Endometrial microvascular endothelial cells (primary cell): ENCODE results near the gene ABHD12. TPM values are rescaled to one million over a fixed set of nuclear protein-coding genes. Genes with fewer than 3 reads are reported as not detected.
"Not testable (repeated sequence)": the region's sequence is repeated elsewhere in the genome, so short reads cannot be mapped to it uniquely, and the experiment has no call there.

Experiments used
- in situ Hi-C: cut with HindIII; loops from 2 replicates; pipeline ENCODE4 v1.10.0; 2017; ENCODE audit warnings: low sequenced_read_pairs, low pct_unique_long_range_greater_than_20kb; ENCODE audit errors: inconsistent ontology term
- total RNA-seq: library from RNA; depleted of rRNA; stranded (reverse); fragments of >200 nt; gene quantifications from one replicate; pipeline ENCODE4 v1.2.3, GENCODE V29; 2015; ENCODE audit errors: inconsistent ontology term

Gene ABHD12
- total RNA-seq: 26.9 TPM

DNA sequence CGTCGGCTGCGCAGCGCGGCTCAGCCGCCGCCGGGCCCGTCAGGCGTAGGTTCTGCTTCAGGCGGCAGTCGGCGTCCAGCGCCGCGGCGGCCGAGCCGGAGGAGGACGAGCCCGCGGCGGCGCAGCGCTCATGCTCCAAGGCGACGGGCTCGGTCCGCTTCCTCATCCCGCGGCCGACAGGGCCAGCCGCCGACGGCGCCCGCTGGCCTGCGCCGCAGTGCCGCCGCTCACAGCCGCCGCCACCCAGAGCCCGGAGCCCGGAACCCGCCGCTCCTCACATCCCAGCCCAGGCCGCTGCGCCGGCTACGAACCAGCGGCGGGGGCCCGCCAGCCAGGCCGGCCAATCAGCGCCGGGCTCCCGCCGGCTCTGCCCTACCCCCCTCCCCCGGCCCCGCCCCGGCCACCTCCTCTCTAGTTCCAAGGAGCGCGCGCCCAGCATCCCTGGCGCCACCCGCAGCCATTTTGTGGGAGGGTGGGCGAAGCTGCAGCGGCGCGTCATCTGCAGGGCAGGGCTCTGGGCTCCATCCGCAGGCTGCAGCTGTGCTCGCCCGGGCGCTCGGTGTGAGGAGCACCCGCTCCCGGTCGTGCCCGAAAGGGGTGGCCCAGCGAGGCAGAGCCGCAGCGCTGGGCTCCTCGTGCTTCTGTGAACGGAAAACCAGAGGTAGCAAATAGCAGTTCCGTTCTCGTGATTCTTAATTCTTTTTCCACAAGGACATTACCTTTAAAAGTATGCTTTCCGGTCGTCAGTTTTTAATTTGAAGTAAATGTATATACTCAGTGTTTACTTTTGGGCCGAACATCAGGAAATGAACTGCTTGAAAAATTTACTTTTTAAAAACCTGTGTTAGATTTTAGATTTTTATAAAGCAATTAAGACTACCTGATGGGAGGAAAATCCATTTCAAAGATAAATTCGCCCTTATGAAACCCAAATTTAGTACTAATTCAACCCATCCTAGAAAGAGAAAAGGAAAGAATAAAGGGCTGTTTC is at the start of gene ABHD12:
TSS of gene ABHD12 (minus strand) at position 298 of the 991 bp plus-strand sequence. CDS start at position 166, 132 bp downstream.
- in situ Hi-C loops: no loop called here

DNA sequence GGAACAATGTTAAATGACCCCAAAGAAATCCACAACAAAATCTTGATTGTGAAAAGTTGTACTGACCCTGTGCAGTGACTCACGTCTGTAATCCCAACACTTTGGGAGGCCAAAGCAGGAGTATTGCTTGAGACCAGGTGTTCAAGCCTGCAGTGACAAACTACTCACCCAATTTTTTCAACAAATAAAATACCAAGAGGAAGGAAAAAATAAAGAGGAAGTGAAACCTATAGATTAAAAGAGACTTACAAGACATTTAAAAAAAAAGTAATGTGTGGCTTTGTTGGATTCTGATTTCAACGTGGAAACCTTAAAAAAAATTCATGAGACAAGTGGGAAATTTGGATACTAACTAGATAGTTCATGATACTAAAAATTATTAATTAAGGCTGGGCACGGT is 48.7 kb upstream of the ABHD12 start:
- in situ Hi-C loops: no loop called here

DNA sequence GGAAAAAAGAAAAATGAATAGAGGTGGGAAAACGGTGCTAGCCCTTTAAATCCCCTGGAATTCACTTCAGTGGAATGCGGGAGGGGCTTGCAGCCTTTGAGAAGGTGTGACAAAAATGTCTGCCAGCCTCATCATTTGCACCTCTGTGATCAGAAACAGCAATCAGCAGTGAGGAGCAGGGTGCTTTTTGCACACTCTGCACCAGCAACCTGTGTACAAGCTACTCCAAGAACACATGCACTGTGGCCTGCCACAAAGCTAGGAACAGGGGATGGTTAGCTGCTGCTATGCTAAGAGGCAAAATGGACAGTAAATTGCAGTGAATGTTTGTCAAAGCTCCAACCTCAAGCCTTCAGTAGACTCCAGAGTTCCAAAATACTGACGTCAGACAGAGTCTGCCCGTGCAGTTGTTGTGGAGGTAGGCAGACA is 46.5 kb upstream of the ABHD12 start:
- in situ Hi-C loops: no loop called here

DNA sequence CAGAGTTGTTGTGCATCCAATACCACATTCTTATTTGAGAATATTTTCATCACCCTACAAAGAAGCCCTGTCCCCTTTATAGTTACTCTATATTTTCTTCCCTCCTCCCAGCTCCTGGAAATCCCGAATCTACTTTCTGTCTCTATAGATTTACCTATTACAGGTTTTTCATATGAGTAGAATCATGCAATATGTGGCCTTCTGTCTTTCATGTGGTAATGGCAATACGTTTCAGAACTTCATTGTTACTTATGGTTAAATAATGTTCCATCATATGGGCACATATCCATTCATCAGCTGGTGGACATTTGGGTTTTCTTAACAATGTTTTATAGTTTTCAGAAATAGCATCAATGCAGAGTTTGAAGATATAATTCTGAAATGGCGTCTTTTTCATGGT is 33.9 kb upstream of the ABHD12 start:
- in situ Hi-C loops: no loop called here

DNA sequence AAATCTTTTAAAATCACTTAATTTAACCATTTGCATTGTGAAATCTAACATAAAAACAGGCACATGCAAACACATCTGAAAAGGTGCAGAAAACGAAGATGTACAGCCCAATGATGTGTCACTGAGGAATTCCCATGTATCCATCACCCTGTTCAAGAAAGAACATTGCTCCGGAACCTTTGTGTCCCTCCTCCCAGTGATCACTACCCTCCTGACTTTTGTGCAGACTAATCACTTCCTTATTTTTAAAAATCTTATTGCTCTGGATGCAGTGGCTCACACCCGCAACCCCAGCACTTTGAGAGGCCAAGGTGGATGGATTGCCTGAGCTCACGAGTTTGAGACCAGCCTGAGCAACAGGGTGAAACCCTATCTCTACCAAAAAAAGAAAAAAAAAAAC is 31.4 kb upstream of the ABHD12 start:
- in situ Hi-C loops: no loop called here

DNA sequence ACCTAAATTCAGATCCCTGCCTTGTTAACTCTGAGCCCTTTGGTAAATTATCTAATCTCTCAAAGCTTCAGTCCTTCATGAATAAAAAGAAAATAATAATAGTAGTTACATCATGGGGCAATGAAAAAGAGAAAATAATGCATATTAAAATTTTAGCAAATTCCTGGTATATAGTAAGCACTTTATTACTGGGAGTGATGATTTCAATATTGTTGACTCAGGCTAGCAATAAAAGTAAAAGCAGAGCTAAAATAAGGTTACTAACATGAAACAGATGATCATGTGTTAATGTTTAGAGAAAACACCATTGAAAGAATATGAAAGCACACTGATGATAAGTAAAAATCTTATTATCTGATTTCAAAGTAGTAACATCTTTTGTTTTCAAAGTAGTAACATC is 30.5 kb upstream of the ABHD12 start:
- in situ Hi-C loops: no loop called here

DNA sequence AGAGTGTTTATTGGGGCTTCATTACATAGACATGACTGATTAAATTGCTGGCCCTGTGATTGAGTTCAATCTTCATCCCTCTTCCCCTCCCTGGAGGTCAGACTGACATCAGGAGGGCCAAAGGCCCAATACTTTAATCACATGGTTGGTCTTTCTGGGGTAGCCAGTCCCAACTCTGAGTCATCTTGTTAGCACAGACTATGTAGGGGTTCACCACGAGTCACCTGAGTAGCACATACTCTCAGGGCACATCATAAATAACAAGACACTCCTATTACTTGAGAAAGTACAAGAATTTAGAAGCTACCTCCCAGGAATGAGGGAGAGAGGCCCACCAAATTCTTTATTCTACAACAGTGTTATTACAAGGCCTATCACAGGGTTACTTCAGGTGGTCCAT is 28.1 kb upstream of the ABHD12 start:
- in situ Hi-C loops: no loop called here

DNA sequence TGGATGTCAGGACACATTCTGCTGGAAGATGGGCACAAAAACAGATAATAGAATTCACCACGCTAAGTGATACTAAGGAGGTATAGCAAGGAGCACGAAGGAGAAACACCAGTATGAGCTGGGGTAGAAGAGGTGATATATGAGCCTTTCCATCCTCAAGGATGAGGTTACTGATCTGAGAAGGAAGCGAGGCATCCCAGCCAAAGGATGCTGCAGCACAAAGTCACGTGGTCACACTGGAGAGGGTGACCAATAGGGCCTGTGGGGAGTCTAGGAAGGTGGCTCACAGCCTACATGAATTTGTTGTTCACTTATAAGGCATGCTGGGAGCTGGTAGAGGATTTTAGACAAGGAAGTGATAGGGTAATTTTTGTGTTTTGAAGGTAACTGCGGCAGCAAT is 18.3 kb upstream of the ABHD12 start:
- in situ Hi-C loops: no loop called here

DNA sequence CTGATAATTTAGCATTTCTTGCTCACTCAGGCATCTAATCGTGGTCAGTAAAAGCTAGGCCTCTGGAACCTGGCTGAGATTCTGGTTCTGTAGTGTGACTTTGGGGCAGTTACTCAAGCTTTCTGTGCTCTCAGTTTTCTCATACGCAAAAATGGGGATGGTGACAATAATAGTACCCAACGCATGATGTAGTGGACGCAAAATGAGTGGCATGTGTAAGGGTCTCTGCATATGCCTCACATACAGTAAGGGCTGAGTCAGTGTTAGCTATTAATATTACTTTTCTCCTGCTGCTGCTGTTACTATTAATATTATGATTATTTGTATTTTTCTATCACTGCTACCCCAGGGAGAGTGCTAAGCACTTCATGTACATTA is 17.5 kb upstream of the ABHD12 start:
- in situ Hi-C loops: no loop called here

DNA sequence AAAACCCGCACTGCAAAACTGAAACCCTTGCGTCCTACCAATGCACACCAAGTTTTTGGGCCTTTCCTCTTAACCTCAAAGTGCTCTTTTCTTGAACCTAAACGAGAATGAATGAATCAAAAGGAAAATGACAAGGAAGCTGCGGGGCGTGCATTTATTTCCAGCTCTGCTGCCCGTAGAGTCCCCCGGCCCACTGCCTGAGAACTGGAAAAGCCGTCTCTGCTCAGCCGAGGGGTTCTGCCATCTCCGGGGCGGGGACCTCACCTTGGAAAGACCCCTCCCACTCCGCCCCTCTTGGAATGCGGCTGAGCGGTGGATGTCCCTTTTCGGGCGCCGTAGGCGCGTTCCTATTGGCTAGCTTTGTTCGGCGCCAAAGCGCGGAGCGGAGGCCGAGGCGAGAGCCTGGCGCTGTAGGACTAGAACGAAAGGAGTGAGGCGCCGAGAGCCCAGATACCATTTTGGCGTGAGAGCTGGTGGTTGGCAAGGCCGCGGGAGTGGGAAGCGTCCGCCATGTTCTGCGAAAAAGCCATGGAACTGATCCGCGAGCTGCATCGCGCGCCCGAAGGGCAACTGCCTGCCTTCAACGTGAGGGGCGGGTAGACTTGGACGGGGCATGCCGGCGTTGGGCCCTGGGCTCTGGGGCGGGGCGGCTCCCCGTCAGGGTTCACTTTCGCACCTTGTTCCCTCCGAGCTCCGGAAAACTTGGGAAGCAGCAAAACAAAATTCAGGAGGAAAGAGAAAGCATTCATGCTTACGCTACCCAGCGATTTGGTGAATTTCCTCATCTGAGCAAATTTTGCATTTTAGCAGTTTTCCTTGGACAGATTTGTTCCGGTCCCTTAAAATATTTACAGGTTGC is 16.9 kb upstream of the ABHD12 start, which contains the start of gene GINS1:
TSS of gene GINS1 (plus strand) at position 363 of the 859 bp plus-strand sequence. CDS start at position 511, 148 bp downstream.
- in situ Hi-C loops: no loop called here

DNA sequence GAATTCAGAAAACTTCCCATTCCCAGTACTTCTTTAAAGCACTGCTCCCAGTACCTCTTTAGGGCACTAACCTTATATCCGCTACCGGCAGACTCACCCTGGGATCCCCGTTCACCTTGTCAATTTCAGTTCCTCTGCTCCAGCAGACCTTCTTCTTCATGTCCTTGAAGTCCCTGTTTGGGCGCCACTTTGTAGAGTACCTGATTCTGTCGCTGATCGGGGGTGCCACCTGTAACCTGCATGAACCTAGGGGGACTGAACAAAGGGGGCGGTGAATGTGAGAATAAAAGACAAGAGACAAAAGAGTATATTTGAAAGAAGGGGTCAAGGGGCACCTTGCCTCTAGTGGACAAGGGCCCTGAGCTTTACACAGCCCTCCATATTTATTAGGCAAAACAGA is 11.9 kb upstream of the ABHD12 start:
- in situ Hi-C loops: no loop called here

DNA sequence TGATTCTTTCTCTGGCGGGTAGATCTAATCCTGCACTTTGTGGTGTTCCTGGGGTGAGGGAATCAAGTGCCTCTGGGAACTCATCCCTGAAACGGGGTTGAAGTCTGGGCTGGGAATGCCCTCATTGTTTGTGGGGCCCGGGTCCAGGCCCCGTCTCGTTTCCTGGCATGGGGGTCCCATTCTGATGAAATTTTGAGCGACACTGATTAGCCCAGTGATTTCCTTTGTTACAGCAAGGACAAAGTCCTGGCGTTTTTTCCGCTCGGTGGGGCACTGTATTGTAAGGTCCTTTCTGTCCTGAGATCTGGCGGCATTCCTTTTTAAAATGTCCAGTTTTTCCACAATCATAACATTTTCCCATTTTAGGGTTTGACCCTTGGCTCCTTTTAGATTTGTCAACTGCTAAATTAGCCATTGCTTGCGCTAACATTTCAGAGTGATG is 9.7 kb upstream of the ABHD12 start:
- in situ Hi-C loops: not testable (repeated sequence)

DNA sequence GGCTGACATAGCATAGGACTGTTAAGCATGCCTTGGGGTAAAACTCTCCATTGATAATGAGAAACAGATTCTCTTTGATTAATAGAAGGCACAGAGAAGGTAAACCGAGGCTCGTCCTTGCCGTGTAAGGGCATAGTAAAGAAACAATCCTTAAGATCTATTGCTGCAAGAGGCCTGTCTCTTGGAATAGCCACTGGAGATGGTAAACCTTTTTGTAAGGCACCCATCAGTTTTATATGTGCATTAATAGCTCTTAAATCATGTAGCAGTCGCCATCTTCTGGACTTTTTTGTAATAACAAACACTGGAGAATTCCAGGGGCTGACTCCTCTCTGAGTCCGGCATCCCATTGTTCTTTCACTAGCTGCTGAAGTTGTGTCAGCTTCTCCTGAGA is 8.4 kb upstream of the ABHD12 start:
- in situ Hi-C loops: no loop called here

DNA sequence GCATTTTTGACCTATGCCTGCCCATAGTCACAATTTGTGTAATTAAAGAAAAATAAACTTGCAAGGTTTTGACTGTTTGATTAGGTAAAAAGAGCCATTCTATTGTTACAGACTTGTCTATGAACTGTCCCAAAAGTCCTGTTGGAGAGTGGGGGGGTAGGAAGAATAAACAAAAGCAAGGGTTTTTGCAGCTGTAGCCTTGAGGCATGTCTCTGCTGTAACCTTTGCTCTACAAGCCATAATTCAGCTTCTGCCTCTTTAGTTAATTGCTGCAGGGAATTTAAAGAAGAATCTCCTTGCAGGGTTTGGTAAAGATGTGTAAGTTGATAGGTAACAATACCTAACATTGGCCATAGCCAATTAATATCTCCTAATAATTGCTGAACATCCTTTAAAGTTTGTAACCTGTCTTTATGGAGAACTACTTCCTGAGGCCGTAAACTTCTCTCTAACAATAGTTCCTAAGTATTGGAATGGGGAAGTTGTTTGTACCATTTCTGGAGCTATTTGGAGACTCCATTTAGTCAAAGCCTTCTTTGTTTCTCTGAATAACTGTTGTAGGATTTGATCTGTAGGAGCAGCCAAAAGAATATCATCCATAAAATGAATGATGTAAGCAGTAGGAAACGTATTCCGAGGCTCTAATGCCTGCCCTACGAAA is 7.9 kb upstream of the ABHD12 start:
- in situ Hi-C loops: no loop called here

DNA sequence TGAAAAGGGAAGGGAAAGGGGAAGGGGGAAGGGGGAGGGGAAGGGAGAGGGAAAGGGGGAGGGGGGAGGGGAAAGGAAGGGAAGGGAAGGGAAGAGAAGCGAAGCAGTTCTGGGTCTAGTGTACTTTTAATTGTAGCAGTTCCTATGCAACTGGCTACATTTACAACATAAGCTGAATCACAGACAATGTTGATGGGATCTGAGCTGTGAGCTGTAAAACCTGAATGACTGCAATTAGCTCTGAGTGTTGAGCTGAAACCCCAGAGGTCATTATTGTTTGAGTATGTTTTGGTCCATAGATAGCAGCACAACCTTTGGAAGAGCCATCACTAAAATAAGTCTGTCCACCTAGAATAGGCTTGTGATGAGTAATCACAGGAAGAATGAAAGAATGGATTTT is 7.2 kb upstream of the ABHD12 start:
- in situ Hi-C loops: no loop called here

DNA sequence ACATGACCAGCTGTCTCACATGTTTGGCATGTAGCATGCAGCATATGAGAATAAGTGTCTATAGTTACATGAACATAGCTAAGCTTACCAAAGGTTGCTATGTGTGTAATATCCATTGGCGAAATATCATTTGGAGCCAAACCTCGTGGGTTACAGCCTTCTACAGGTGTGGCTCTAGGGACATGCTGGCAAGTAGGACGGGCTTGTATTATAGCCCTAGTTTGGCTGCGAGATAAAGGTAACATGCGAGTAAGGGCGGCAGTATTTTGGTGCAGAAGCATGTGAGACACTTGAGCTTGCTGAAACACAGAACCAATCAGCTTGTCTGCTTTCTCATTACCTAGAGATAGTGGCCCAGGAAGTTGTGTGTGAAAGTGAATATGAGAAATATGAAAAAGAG is 6.5 kb upstream of the ABHD12 start:
- in situ Hi-C loops: no loop called here

DNA sequence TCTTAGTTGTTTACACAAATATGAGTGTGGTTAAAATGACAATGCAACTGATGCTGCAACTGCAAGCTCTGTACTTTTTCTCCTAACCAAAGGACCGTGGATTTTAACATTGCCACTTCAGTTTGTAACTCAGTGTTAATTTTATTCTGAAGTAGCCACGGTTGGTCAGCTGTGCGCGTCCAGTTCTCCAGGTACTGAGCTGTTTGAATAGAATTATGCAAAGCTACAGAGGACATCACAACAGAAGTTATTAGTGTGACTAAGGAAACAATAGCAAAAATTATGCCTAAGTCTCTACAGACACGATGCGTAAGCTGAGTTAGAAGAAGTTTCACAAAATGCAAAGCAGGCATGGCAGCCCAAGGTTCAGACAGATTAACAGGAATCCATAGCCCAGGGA is 4.4 kb upstream of the ABHD12 start:
- in situ Hi-C loops: no loop called here

DNA sequence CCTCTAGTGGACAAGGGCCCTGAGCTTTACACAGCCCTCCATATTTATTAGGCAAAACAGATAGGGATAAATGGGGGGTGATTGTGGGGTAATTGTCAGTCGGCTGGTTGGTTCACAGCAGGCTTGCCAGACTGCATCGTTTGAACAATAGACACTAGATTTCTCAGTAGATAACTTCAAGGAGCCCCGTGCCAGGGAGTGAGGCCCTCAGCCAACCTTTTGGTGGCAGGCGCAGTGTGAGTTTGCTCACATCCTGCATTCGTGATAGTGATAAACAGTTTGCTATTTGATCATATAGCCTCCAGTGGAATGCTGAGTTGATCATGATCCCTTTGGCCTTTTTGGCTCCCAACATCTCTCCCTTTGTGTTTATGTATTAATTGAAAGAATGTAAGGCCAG is 3.6 kb upstream of the ABHD12 start:
- in situ Hi-C loops: no loop called here

DNA sequence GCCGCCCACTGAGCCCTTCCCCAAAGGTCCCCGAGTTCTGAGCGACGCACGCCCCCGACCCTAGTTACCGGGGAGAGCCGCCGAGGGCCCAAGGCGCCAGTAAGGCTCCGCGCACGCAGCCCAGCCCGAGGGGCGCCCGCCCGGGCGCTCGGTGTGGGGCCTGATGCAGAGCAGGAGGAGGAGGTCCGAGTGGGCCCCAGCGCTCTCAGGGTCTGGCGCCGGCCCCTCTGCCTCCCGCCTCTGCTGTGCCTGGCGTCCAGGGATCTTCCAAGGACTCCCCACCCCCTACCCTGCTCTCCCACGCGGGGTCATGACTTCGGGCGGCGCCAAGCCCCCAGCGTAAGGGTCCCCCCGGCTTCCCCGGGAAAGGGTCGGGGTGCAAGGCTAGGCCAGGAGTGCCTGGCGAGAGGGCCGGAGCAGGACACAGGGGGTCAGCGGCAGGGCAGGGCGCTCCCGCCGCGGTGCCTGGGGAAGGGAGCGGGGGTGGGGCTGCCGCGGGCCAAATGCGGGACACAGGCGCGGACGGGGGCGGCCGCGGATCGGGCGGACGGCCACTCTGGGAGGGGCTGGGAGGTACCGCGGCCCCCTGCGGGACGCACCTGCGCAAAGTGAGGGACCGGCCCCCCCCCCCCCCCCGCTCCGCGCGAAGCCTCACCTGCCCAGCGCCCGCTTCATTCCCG is 637 bp downstream of the ABHD12 start:
- in situ Hi-C loops: no loop called here
